Amygdala (tissue), 56 donors: ENCODE measurements around the gene OS9.
"Not testable (repeated sequence)": the region's sequence is repeated elsewhere in the genome, so short reads cannot be mapped to it uniquely, and the experiment has no call there.

ENCODE experiments used
- DNase-seq, 56 donors: peaks; one replicate each; lab custom pipeline; 2025; lab: John Stamatoyannopoulos, UW

Gene OS9

GRCh38 chr12:57693659-57694458 is at the start of gene OS9:
TSS of gene OS9 (plus strand) at chr12:57694132. CDS start at chr12:57694162, 30 bp downstream.
- peak; percentile 49 to 100 (median 96) for DNase-seq

GRCh38 chr12:57645990-57646658 is 47.8 kb upstream of the OS9 start:
- not testable (repeated sequence) for DNase-seq

GRCh38 chr12:57646659-57647049 is 47.3 kb upstream of the OS9 start:
- DNase-seq = not testable (repeated sequence)

GRCh38 chr12:57654042-57654441 is 39.9 kb upstream of the OS9 start:
- no peak for DNase-seq

- no peak for DNase-seq
Measured at GRCh38 chr12:57655541-57656240, 38.2 kb upstream of the OS9 start.

- DNase-seq = not testable (repeated sequence)
Measured at GRCh38 chr12:57656408-57656807, 37.5 kb upstream of the OS9 start.

- DNase-seq = peak in 2 of 56 donors; percentile 0 to 6
Measured at GRCh38 chr12:57657744-57658143, 36.2 kb upstream of the OS9 start.

- DNase-seq = no peak
Measured at GRCh38 chr12:57658890-57659289, 35.0 kb upstream of the OS9 start.

GRCh38 chr12:57661376-57661775 is 32.6 kb upstream of the OS9 start:
- no peak for DNase-seq

- not testable (repeated sequence) for DNase-seq
Measured at GRCh38 chr12:57665066-57665820, 28.7 kb upstream of the OS9 start.

GRCh38 chr12:57666897-57667296 is 27.0 kb upstream of the OS9 start:
- DNase-seq = no peak

GRCh38 chr12:57669691-57670090 is 24.2 kb upstream of the OS9 start:
- not testable (repeated sequence) for DNase-seq

GRCh38 chr12:57671811-57672210 is 22.1 kb upstream of the OS9 start:
- not testable (repeated sequence) for DNase-seq

- DNase-seq = no peak
Measured at GRCh38 chr12:57672801-57673200, 21.1 kb upstream of the OS9 start.

GRCh38 chr12:57674691-57675090 is 19.2 kb upstream of the OS9 start:
- DNase-seq = no peak

GRCh38 chr12:57677947-57678346 is 16.0 kb upstream of the OS9 start:
- not testable (repeated sequence) for DNase-seq

GRCh38 chr12:57679697-57680096 is 14.2 kb upstream of the OS9 start:
- DNase-seq = no peak

GRCh38 chr12:57687862-57688261 is 6.1 kb upstream of the OS9 start:
- no peak for DNase-seq

GRCh38 chr12:57688931-57689330 is 5.0 kb upstream of the OS9 start:
- no peak for DNase-seq

- DNase-seq = no peak
Measured at GRCh38 chr12:57692500-57692899, 1.4 kb upstream of the OS9 start.

- DNase-seq = peak in 3 of 56 donors; percentile 30 to 58 (median 50)
Measured at GRCh38 chr12:57693317-57693658, 644 bp upstream of the OS9 start.
